GM19463 (cell line): ENCODE results near the gene MAGEB18.

ENCODE experiments used
- ATAC-seq: cut with Tn5 transposase; IDR thresholded peaks from one replicate; pipeline ENCODE4 v1.9.1; 2021; ENCODE audit warnings: mild to moderate bottlenecking, moderate library complexity; ENCODE audit not compliant: unreplicated experiment

MAGEB18 gene

DNA sequence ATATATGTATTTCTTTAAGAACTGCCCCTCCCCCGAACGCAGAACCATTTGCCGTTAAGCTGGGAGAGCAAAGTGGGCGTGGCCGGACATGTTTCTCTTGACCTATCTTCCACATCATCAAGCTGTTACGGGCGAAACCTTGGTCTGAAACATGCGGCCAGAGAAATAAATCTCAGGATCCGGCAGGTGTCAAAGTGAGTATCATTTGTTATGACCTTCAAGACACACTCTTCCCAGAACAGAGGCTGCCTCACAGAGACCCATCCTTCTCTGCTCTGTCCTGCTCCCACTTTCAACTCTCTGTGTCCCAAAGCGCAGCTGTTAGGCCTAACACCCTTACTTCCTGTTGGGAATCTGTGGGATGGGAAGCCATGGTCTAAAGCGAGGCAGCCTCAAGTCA, at the start of gene MAGEB18:
MAGEB18 (plus strand) TSS at position 70 of the 400 bp plus-strand sequence. CDS start 643 bp downstream, outside the sequence.
- no peak for ATAC-seq

DNA sequence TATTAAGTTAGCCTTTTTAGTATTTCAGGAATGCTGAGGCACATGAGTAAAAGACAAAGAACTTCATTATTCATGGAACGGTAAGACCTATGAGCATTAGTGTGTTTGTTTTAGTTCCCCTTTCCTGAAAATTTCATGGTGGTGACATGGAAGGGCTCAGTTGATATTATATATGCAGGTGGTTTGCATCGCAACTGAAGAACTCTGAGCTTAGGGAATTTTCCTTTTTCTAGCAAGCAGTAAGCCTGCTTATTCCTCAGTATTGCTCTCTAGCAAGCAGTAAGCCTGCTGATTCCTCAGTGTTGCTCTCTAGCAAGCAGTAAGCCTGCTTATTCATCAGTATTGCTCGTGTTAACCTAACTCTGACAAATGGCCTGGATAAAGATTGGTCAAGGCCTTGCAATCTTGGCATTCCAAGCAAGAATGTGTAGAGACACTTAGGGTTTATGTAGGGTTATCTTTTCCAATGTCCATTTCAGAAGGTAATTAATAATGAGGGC, 37.7 kb upstream of the MAGEB18 start:
- no peak for ATAC-seq

GRCh38 chrX:26109142-26109541, 29.0 kb upstream of the MAGEB18 start:
- no peak for ATAC-seq

DNA sequence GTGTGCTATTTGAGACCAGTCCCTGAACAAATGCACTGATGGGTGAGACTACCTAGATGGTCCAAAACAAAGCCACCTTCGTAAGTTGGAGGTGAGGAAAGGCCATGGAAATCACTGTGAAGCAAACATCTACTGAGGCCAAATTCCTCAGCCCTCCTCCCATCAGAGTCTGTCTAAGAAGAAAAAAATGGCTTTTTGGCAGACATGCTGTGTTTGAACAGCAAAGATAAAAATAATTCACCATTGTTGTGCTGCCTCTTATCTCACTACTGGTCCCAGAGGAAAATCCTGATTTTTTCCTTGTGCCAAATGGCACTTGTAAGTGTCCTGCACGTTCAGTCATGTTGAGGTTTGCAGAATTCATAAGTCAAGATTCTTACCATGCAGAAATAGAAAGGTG, 7.9 kb downstream of the MAGEB18 start:
- no peak for ATAC-seq

DNA sequence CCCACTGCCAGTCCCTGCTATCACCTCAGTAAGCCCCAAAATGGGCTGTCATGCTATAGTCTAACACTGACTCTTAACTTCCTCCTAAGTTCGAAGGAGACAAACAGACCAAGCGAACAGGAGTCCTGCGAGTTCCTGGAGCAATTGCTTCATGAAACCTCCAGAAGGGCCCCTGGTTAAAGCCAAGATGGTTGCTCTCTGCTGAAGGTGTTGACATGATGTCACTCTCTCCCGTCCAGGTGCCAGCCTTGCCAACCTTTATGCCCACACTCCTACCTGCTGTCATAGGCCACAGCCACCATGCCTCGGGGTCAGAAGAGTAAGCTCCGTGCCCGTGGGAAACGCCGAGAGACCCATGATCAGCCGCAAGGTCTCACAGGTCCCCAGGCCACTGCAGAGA, 22.2 kb downstream of the MAGEB18 start, which contains the start of gene MAGEB6B:
MAGEB6B (plus strand) TSS at position 301 of the 400 bp plus-strand sequence; CDS start at position 301, 0 bp downstream.
- ATAC-seq: no peak
